HG03135 (cell line): ENCODE data around the gene PLA2G15.

ENCODE experiments used
- ATAC-seq: cut with Tn5 transposase; IDR thresholded peaks from one replicate; pipeline ENCODE4 v1.9.1; 2021; ENCODE audit warnings: mild to moderate bottlenecking, moderate library complexity; ENCODE audit not compliant: unreplicated experiment

The PLA2G15 gene

GRCh38 chr16:68244903-68245853 is at the start of gene PLA2G15:
PLA2G15 (plus strand) TSS chr16:68245373; CDS start chr16:68245427, 54 bp downstream.
- peak; percentile 76 for ATAC-seq

GRCh38 chr16:68197250-68197649 is 47.9 kb upstream of the PLA2G15 start:
- no peak for ATAC-seq

- ATAC-seq, result no peak
These were observed 44.9 kb upstream of the PLA2G15 start for GRCh38 chr16:68200088-68200783.

DNA sequence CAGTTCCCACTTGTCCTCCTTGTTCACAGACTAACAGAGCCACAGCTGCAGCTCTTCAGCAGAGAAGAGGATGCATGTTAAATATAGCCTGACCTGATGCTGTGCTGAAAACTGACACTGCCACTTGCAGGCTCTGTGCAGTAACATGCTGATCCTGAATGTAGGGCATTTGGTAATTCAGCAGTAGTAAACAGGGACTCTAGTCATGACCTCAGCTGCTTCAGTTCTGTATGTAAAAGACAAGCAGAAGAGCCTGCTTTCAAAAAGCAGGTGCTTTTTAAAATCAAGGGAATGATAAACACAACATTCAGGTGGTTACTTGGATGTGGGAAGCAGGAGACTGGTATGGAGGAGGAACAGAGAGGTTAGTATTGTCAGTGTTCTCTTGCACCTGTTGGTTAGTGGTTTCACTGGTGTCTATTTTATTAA is 43.1 kb upstream of the PLA2G15 start:
- no peak for ATAC-seq

GRCh38 chr16:68206245-68206644 is 38.9 kb upstream of the PLA2G15 start:
- no peak for ATAC-seq

DNA sequence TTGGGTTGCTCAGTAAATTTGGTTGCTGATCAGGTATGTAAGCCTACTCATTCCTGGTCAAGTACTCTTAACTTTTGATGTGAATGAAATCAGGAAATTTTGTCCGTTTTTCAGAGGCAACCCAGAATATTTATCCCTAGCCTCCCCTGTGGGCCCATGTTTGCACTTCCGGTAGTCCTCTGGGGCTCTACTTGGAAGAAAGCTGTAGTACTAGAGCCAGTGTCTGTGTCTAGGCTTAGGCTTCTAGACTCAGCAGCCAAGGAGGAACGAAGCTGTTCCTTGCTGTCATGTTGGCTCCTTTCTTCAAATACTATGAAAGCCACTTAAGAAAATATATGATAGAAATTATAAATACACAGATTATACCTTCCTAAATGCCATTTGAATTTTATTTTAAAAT is 30.4 kb upstream of the PLA2G15 start:
- no peak for ATAC-seq

DNA sequence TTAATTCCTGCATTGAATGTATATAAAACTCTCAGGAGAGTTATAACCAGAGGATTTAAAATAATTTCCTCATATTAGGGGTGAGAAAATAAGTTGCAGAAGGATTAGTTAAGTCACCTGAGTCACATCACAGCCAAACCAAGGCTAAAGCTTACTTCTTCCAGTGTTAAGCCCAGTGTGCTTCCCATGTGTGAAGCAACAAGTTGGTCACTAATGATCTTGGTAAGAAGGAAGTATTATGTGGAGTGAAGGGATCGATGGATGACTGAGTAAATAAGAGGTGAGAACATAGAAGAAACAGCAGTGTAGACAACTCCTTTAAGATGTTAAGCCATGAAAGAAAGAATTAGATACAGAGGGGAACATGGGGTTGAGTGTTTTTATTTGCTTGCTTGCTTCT is 29.9 kb upstream of the PLA2G15 start:
- ATAC-seq, result no peak

DNA sequence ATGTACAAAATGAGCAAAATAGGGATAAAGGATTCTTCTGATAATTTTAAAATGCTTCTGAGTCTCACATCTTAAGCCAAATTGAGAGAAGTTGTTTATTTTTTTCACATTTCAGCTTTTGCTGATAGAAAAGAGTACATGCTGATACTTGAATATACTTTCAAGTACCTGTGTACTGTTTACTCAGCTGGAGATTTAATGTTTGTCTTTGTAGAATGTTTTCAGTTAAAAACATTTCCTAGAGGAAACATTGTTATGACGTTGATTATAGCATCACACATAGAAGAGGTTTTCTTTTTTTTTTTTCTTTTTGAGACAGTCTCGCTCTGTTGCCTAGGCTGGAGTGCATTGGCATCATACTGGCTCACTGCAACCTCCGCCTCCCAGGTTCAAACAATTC is 28.9 kb upstream of the PLA2G15 start:
- no peak for ATAC-seq

DNA sequence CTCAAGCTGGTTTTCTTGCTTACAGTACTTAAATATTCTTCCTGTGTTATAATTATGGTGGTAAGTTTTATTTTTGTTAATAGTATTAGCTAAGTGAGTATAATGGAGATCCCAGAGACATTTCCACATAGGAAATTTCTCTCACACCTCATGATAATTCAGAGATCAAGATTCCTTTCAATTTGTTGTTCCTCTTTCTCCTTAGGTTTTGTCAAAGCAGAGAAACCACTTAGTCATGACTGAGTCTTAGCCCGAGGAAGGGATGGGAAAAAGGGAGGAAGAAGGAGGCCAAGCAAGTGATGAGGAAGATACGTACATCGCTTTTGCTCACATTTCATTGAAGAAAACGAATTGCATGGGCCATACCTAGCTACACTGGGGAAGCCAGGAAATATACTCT is 27.7 kb upstream of the PLA2G15 start:
- no peak for ATAC-seq

GRCh38 chr16:68219725-68220351 is 25.3 kb upstream of the PLA2G15 start:
- no peak for ATAC-seq

DNA sequence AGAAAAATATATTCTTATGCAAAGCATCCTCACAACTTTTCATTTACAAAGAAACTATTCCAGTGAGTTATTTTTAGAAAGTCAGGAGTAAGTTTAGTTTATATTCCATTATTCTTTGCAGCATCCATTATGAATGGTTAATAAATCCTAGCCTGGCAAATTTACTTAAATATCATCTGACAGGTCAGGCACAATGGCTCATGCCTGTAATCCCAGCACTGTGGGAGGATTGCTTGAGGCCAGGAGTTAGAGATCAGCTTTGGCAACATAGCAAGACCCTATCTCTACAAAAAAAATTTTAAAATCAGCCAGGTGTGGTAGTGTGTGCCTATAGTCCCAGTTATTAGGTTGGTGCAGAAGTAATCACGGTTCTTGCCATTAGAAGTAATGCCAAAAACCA is 22.1 kb upstream of the PLA2G15 start:
- no peak for ATAC-seq

DNA sequence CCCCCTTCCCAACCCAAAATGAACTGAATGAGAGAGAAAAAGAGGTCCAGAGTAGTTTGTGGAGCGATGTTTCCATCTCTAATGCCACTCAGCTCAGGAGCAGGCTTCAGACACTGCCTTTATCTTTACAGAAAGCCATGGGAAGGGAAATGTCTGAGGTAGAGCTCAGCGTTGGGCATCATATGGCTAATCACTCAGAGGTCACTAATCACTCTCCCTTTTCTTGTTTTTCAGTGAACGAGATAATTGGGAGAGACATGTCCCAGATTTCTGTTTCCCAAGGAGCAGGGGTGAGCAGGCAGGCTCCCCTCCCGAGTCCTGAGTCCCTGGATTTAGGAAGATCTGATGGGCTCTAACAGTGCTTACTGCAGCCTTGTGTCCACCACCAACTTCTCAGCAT is 19.1 kb upstream of the PLA2G15 start:
- no peak for ATAC-seq

DNA sequence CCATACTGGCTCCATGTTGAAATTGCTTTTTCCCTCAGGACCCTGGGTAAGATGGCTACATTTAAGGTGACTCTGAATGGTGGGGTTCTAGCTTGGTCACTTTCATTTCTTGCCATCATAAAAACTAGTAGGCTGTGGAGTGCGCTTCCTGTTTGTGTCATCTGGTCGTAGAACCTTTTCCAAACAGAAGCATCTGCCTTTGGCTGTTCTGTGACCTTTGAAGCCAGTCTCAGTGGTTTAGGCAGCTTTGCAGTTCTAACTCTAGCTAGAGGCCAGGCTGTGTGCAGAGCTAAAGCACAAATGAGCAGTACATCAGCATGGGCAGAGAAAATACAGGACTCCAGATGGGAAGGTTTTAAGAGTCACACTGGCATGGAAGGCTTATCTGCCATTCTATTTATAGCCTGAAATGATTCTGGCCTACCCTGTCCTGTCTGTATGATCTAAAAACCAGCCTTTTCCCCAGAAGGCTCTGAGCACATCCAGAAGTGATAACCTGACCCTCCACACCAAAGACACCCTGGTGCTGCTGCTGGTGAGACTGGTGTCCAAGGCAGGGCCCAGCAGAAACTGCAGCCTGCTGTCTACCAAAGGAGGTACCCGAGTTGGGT is 17.9 kb upstream of the PLA2G15 start:
- ATAC-seq, result no peak

- ATAC-seq, result no peak
These were observed 17.2 kb upstream of the PLA2G15 start for GRCh38 chr16:68227850-68228553.

- no peak for ATAC-seq
These were observed 16.5 kb upstream of the PLA2G15 start for GRCh38 chr16:68228652-68229051.

GRCh38 chr16:68229431-68230175 is 15.6 kb upstream of the PLA2G15 start:
- no peak for ATAC-seq

DNA sequence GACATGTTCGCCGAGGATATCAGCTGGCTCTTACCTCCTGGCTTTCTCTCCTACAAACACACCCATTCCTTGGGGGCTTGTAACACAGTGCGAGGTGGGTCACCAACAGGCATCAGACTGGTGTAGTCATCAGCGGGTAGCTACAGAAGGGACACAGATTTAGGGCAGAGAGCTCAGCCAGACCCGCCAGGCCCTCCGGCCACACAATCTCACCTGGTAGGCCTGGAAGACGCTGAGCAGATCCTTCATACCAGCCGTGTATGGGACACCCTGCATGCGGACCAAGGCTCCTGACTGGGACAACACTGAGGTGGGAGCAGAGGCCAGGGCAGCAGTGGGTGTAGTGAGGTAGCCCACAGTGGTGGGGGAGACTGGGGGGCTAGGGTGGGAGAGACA is 15.0 kb upstream of the PLA2G15 start:
- no peak for ATAC-seq

GRCh38 chr16:68230956-68231355 is 14.2 kb upstream of the PLA2G15 start:
- ATAC-seq, result no peak

- ATAC-seq, result no peak
These were observed 13.6 kb upstream of the PLA2G15 start for GRCh38 chr16:68231384-68232136.
